Cerebellar cortex (tissue), 1 donor: Measurements from ENCODE around the gene HPCAL1.

Experiments
- DNase-seq: peaks from one replicate; pipeline ENCODE4 v3.0.0-alpha.2; 2015; ENCODE audit warnings: low spot score

HPCAL1 gene

GRCh38 chr2:10466801-10467200, 164.1 kb downstream of the HPCAL1 start:
- no peak for DNase-seq

- no peak for DNase-seq
Measured at GRCh38 chr2:10467401-10467800, 164.7 kb downstream of the HPCAL1 start.

GRCh38 chr2:10469301-10469700, 166.6 kb downstream of the HPCAL1 start:
- DNase-seq = no peak

- DNase-seq = no peak
Measured at GRCh38 chr2:10469955-10470608, 167.4 kb downstream of the HPCAL1 start.

- no peak for DNase-seq
Measured at GRCh38 chr2:10471046-10471571, 168.4 kb downstream of the HPCAL1 start.

GRCh38 chr2:10471955-10472354, 169.3 kb downstream of the HPCAL1 start:
- DNase-seq = no peak

GRCh38 chr2:10473121-10473756, 170.5 kb downstream of the HPCAL1 start:
- DNase-seq = no peak

GRCh38 chr2:10475221-10475722, 172.6 kb downstream of the HPCAL1 start:
- DNase-seq = no peak

GRCh38 chr2:10475811-10476660, 173.3 kb downstream of the HPCAL1 start:
- DNase-seq = no peak

GRCh38 chr2:10476723-10477442, 174.2 kb downstream of the HPCAL1 start:
- DNase-seq = no peak
